GM21381 (cell line): Measurements from ENCODE around the gene SNN.

Experiments used
- ATAC-seq: cut with Tn5 transposase; IDR thresholded peaks from one replicate; pipeline ENCODE4 v1.9.1; 2021; ENCODE audit warnings: mild to moderate bottlenecking, moderate library complexity; ENCODE audit not compliant: unreplicated experiment

Gene SNN

DNA sequence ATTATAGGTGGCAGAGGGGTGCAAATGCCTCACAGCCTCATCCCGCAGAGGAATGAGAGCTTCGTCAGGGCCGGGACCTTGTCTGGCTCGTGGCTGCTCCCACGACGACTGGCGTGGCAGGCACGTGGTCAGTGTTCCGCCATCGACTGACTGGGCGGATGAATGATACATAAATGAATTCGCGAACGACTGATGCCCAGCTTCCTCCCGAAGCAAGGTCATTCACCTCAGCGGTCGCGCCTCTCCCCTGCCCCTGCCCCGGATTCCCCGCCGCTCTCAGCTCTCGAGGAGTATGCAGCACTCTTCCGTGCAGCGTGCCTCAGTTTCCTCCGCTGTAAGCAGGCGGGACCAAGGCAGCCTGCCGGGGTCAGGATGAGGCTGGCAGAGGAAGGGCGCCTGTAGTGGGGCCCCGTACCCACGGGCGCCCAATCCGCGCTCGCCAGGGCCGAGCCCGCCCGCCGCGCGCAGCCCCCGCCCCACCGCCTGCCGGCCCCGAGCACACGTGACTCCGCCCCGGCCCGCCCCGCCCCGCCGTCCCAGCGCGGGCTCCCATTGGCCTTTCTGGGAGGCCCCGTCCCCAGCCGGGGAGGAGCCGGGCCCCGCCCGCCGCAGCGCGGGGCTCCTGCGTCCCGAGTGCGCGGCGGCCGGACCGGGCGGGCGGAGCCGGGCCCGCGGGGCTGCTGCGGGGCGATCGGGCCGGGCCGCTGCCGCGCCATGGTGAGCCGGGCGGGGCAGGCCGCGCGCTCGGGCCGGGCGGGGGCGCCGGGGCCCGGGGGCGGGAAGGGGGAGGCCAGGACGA is at the start of gene SNN:
Gene SNN, plus strand, starts transcription at position 632 of the 799 bp plus-strand sequence. CDS start 7,605 bp downstream, outside the sequence.
- peak; percentile 58 for ATAC-seq

- ATAC-seq = peak; percentile 49
These were observed 48.9 kb upstream of the SNN start for GRCh38 chr16:11619327-11619851.

DNA sequence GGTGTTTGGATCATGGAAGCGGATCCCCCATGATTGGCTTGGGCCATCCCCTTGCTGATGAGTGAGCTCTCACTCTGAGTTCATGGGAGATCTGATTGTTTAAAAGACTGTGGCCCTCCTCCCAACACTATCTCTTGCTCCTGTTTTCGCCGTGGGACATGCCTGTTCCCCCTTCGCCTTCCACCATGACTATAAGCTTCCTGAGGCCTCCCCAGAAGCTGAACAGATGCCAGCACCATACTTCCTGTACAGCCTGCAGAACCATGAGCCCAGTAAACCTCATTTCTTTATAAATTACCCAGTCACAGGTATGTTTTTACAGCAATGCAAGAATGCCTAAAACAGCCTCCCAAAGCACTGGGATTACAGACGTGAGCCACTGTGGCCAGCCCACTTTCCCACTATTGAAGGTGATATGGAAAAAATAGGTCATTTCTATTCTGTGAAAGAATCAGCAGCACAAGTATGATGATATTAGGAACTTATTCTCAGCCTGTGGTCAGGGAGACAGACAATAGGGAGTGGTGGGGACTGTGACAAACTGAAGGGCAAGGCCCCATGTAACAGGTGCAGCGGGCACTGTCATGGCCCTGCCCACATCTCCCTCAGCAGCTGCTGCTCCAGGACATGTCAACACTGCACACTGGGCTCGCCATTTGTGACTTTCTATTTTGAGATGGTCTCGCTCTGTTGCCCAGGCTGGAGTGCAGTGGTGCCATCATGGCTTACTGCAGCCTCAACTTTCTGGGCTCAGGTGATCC is 47.8 kb upstream of the SNN start:
- ATAC-seq = no peak

DNA sequence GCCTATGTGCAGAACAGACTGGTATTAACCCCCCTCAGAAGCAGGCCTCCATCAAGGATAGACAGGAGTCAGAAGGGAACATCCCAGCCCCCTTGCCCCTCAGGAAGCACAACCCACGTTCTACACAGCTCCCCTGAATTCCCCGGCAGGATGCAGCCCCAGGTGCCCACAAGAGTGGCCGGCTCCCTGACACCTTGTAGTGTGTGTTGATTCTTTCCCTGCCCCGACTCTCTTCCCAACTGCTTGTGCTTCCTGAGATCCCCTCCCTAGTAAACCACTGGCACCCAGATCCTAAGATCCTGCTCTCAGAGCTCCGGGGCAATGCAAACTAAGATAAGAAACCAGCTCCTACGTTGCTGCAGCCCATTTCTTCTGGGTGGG is 46.7 kb upstream of the SNN start:
- ATAC-seq = no peak

- no peak for ATAC-seq
These were observed 46.2 kb upstream of the SNN start for GRCh38 chr16:11621920-11622651.

GRCh38 chr16:11624205-11624604 is 44.0 kb upstream of the SNN start:
- no peak for ATAC-seq

DNA sequence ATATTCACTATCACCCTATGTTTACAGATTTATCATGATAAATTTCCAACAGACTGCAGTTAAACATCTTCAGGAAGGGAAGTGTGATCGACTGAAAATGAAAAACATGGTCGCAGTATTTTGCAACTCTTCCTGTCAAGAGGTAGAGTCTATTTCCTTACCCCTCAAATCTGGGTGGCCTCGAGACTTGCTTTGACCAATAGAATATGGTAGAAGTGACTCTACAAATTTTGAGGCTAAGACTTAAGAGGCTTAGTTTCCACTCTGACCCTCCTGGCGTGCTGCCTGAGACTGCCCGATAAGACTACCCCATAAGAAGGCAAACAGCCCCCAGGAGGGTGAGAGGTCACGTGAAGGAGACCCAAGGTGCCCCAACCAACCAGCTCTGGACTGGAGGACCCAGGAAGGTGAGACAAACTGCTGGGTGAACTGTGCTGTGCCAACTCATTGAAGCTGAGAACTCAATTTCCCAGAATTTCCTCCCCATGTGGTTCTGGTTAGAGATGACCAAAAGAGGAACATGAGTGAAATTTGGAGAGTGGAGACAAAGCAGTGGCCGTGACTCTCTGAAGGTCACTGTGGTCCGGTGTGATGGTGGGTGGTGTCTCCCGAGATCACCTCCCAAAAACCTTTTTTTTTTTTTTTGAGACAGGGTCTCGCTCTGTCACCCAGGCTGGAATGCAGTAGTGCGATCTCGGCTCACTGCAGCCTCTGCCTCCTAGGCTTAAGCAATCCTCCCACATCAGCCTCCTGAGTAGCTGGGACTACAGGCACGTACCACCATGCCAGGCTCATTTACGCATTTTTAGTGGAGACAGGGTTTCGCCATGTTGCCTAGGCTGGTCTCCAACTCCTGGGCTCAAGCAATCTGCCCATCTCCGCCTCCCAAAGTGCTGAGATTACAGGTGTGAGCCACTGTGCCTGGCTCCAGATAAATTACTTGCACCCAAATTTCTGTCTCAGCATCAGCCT is 43.3 kb upstream of the SNN start:
- ATAC-seq = no peak

DNA sequence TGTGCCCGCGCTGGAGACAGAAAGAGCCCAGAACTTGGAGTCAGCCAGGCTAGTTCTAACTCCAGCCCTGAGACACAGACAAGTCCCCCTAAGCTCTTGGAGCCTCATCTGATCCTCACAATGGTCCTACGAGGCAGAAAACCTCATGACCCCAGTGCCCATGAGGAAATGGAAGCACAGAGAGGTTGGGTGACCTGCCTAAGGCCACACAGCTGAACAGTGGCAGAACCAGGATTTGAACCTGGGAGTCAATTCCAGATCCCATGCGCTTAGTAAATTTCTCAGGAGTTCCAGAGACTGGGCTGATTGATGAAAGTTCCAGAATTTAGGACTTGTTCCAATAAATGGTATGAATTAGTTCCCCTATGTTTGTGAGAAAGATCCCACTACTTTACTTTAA is 42.5 kb upstream of the SNN start:
- no peak for ATAC-seq

DNA sequence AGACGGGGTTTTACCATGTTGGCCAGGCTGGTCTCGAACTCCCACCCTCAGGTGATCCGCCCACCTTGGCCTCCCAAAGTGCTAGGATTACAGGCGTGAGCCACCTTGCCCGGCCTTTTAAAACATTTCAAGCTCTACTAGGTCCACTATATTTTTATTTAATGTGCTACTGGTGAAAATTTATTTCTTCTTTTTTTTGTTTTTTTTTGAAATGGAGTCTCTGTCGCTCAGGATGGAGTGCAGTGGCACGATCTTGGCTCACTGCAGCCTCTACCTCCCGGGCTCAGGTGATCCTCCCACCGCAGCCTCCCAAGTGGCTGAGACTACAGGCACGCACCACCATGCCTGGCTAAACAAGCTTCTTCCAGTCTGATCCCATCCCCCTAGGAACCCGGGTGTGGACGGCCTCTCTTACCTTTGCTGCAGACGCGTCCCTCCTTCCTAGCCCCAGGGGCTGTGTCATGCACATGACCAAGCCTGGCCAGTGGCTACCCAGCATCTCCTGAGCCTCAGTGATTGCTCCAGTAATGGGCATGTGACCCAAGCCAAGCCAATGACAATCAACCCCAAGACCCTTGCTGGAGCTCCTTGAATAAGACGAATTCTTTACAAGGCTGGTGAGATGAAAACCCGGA is 41.5 kb upstream of the SNN start:
- ATAC-seq = no peak

GRCh38 chr16:11627292-11627663 is 41.0 kb upstream of the SNN start:
- no peak for ATAC-seq

GRCh38 chr16:11627822-11628457 is 40.3 kb upstream of the SNN start:
- no peak for ATAC-seq

GRCh38 chr16:11629071-11630030 is 38.9 kb upstream of the SNN start:
- no peak for ATAC-seq

GRCh38 chr16:11630046-11630767 is 38.0 kb upstream of the SNN start:
- no peak for ATAC-seq

GRCh38 chr16:11630768-11631056 is 37.5 kb upstream of the SNN start:
- no peak for ATAC-seq

- no peak for ATAC-seq
These were observed 37.0 kb upstream of the SNN start for GRCh38 chr16:11631214-11631613.

DNA sequence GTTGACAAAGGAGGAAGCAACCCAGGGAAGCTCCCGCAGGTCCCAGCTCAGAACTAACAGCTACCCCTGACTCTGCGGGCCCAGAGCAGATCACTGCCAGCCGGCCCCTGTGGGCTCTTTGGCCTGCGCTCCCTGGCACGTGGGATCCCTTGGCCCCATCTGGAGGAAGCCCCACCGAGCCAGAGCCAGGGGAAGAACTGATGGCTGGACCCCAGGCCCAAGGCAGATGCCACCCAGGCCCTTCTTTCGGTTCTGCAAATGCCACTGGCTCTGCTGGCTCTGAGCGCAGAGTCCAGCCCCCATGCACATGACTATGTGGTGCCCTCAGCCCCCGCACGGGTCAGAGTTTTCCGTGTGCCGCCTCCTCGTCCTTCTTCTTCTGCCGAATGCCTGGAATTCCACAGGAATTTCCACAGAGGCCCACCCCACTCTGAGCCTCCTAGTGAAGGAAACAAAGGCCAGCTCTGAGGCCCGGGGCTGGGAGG is 35.8 kb upstream of the SNN start:
- no peak for ATAC-seq

GRCh38 chr16:11633113-11633512 is 35.1 kb upstream of the SNN start:
- ATAC-seq = no peak

DNA sequence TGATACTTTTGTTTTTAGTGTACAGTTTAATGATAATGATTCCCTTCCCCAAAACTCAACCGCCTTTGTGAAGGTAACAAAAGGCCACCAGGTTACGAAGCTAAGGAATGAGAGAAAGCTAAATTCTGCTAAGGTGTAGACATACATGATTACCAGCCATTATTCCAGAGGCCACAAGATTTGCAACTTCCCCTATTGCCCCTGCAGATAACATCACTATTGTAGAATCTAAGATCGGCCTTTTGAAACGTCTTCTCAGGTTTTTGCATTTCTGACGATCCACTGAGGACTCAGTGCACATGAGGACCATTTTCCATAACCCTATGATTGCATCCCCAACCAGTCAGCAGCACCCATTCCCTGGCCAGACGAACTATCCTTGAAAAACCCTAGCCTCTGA is 33.9 kb upstream of the SNN start:
- no peak for ATAC-seq
